CD4-positive, alpha-beta T cell (primary cell): ENCODE results near the gene ZNF787. TPM values are rescaled to one million over a fixed set of nuclear protein-coding genes. Genes with fewer than 3 reads are reported as not detected.
A peak's percentile ranks its signal among the peaks of the same experiment; 100 is the strongest.

Source experiments
- ATAC-seq: fragments of 200-7000 bp; cut with Tn5 transposase; one replicate; pipeline ENCODE4 v1.10.0; 2022; ENCODE audit warnings: mild to moderate bottlenecking; ENCODE audit not compliant: poor library complexity
- CTCF ChIA-PET: fragments of 350-600 bp; sonication (Branson Sonifier 250); formaldehyde crosslinking; loops from one replicate; lab custom pipeline; 2021; ENCODE audit warnings: antibody characterized with exemption, inconsistent platforms; lab: Charles Lee
- POLR2A ChIA-PET: fragments of 350-600 bp; sonication (Branson Sonifier 250); formaldehyde crosslinking; loops from one replicate; lab custom pipeline; 2021; ENCODE audit warnings: antibody characterized with exemption, inconsistent platforms; lab: Charles Lee
- DNase-seq, 14 experiments: peaks; one replicate each; pipeline ENCODE4 v3.0.0-alpha.2; 2013 to 2020; ENCODE audit warnings: mixed read lengths in 2 of 14
- H3K27ac ChIP-seq, 2 donors: one replicate each; pipeline versions ENCODE4 v1.5.1 to v1.7.0; 2013; ENCODE audit warnings: low read length in 2 of 2, low read depth in 1 of 2, mild to moderate bottlenecking in 1 of 2
- H3K27me3 ChIP-seq, 2 experiments: 1 replicate in 1 of 2; 2 replicates in 1 of 2; pipeline versions ENCODE4 v1.6.1 to v1.7.0; 2013; ENCODE audit warnings: low read length in 2 of 2, control low read depth in 1 of 2, mild to moderate bottlenecking in 1 of 2, moderate library complexity in 1 of 2; ENCODE audit not compliant: insufficient read depth in 2 of 2, control insufficient read depth in 1 of 2
- H3K36me3 ChIP-seq: one replicate; pipeline ENCODE4 v1.6.1; 2013; ENCODE audit warnings: low read length, control low read depth; ENCODE audit not compliant: insufficient read depth
- H3K4me1 ChIP-seq: one replicate; pipeline ENCODE4 v1.6.1; 2013; ENCODE audit warnings: low read length, control low read depth; ENCODE audit not compliant: insufficient read depth
- H3K4me3 ChIP-seq: one replicate; pipeline ENCODE4 v1.5.1; 2013; ENCODE audit warnings: mild to moderate bottlenecking, low read length, moderate library complexity
- H3K9me3 ChIP-seq, 2 experiments: 1 replicate in 1 of 2; 2 replicates in 1 of 2; pipeline versions ENCODE4 v1.6.1 to v1.7.0; 2013; ENCODE audit warnings: low read length in 2 of 2, mild to moderate bottlenecking in 2 of 2, control low read depth in 1 of 2, moderate library complexity in 1 of 2; ENCODE audit not compliant: control insufficient read depth in 1 of 2, insufficient read depth in 1 of 2
- H3K27ac Mint-ChIP-seq: one replicate; pipeline ENCODE4 v1.8.0; 2020; ENCODE audit warnings: mixed read lengths
- H3K27me3 Mint-ChIP-seq: one replicate; pipeline ENCODE4 v1.8.0; 2021; ENCODE audit warnings: mixed read lengths
- H3K36me3 Mint-ChIP-seq: one replicate; pipeline ENCODE4 v1.8.0; 2021; ENCODE audit warnings: low read depth, mixed read lengths
- H3K4me1 Mint-ChIP-seq: one replicate; pipeline ENCODE4 v1.8.0; 2021; ENCODE audit warnings: low read depth, mixed read lengths
- H3K4me3 Mint-ChIP-seq: one replicate; pipeline ENCODE4 v1.8.0; 2020; ENCODE audit warnings: mild to moderate bottlenecking, mixed read lengths
- H3K9me3 Mint-ChIP-seq: one replicate; pipeline ENCODE4 v1.8.0; 2020; ENCODE audit warnings: mixed read lengths
- CTCF ChIP-seq: fragments of 200-600 bp; IDR thresholded peaks from one replicate; pipeline ENCODE4 v1.8.0; 2022; ENCODE audit warnings: antibody characterized with exemption, mild to moderate bottlenecking
- intact Hi-C, 2 experiments: fragments of 100-400 bp; cut with DNase I in 1 of 2; cut with micrococcal nuclease in 1 of 2; formaldehyde crosslinking; loops; one replicate each; pipeline versions ENCODE4 v1.15.1 to v1.9.0; 2023 to 2025; cut with DNase I, micrococcal nuclease
- total RNA-seq, 174 experiments: library from RNA in 2 of 174; stranded (reverse) in 2 of 174; gene quantifications; one replicate each; pipeline ENCODE4 v1.2.3 and lab custom pipeline; 2021 to 2026

The ZNF787 gene
- total RNA-seq, 2 experiments from 2014 or later, result 11.4 to 11.5 TPM

DNA sequence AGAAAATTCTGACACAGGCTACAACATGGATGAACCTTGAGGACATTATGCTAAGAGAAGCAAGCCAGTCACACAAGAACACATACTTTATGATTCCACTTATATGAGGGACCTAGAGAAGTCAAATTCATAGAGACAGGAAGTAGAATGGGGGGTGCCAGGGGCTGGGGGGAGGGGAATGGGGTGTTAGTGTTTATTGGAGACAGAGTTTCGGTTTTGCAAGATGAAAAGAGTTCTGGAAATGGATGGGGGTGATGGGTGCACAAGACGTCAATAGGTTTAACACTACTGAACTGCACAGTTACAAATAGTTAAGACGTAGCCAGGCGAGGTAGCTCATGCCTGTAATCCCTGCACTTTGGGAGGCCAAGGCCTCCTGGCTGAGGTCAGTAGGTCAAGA is 3.5 kb upstream of the ZNF787 start:
- Mint-ChIP-seq H3K9me3 (no peaks in the 10 kb centered on the region), H3K4me3 (peak overlapping the region; percentile 39), H3K27me3 (no peaks in the 10 kb centered on the region), H3K27ac (peak overlapping the region; percentile 90), H3K36me3 (peaks cover 6% of the 10 kb centered on the region), H3K4me1 (peaks cover 47% of the 10 kb centered on the region)
- ChIA-PET POLR2A (interaction anchor here (1.4 to 1.6 kb wide), 2 partner anchors 13 to 17 kb away, joined by 4 to 14 read pairs; partner anchors contain the start of gene ZNF444), CTCF (no interaction called here)
- ATAC-seq (peak; percentile 33), DNase-seq (peak in 7 of 14 experiments; percentile 26 to 62 (median 51))
- Histone ChIP-seq H3K36me3 (no peaks in the 10 kb centered on the region), H3K9me3 (no peaks in the 10 kb centered on the region), H3K4me3 (no peak overlapping the region), H3K4me1 (peaks cover 35% of the 10 kb centered on the region), H3K27me3 (no peaks in the 10 kb centered on the region), H3K27ac (peak overlapping the region in 1 of 2 donors; percentile 41)
- intact Hi-C loops, result no loop called here
- no peak for TF ChIP-seq CTCF

DNA sequence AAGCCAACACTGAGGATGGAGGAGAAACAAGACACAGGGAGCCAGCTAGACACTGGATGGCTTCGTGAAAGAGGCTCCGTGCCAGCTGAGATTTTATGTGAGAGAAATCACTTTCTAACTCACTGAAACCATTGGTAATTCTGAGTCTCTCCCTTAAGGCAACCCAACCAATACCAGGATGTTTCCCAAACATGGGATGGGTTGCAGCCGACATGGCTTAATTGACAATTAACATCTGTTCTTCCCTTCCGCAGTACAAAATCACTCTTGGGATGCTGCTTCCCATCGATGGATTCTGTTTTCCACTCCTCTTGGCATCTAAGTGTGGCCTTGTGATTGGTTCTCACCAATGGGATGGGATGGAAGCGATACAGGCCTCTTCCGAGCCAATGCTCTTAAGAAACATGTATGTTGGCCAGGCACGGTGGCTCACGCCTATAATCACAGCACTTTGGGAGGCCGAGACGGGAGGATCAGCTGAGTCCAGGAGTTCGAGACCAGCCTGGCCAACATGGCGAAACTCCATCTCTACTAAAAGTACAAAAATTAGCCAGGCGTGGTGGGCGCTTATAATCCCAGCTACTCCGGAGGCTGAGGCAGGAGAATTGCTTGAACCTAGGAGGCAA is 2.3 kb upstream of the ZNF787 start:
- no peak for TF ChIP-seq CTCF
- Mint-ChIP-seq H3K4me3 (no peak overlapping the region), H3K36me3 (peaks cover 6% of the 10 kb centered on the region), H3K9me3 (no peaks in the 10 kb centered on the region), H3K4me1 (peaks cover 58% of the 10 kb centered on the region), H3K27me3 (no peaks in the 10 kb centered on the region), H3K27ac (peak overlapping the region; percentile 71)
- Histone ChIP-seq H3K27me3 (no peaks in the 10 kb centered on the region), H3K9me3 (no peaks in the 10 kb centered on the region), H3K4me3 (no peak overlapping the region), H3K4me1 (peaks cover 46% of the 10 kb centered on the region), H3K36me3 (no peaks in the 10 kb centered on the region), H3K27ac (no peak overlapping the region)
- DNase-seq, result no peak
- ChIA-PET CTCF (no interaction called here), POLR2A (no interaction called here)
- intact Hi-C loops, result no loop called here
- no peak for ATAC-seq

DNA sequence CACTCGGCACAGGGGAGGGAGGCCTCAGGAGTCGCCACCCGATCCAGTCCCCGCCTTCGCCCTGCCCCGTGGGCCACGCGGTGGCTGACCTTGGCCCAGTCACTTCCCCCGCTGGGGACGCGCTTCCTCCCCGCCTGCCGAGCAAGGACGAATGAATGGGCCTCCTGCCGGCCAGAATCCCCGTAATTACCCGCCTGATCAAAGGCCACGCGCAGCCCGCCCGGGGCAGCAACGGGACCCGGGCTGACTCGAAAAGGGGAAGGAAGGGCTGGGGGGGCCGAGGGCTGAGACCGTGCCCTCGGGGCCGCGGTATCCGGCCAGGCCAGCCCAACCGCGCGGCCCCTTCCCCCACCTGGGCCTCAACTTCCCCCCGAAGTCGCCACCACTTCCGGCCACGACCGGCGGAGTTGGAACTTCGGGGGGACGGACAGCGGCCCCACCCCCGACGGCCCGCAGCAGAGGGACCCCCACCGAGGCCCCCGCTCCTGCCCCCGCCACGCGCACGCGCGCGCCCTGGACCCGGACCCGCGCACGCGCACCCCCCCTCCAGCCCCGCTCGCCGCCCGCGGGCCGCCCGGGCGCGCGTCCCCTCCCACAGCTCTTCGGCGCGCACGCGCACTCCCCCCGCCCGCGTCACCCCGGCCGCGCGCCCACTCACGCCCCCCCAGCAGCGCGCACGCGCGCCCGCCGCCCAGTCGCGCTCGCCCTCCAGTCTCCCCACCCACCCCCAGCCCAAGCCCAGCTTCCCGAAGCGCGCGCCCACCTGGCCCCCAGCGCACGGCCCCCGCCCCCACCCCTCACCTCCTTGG is 520 bp downstream of the ZNF787 start:
- peaks cover 51% of the 10 kb centered on the region for H3K4me1 ChIP-seq

More for the DNA sequence above, 520 bp downstream of the ZNF787 start:
- POLR2A ChIA-PET, result interaction anchor here (0.7 to 2.4 kb wide), 7 partner anchors 8 to 1983 kb away, joined by 3 to 37 read pairs (median 3); partner anchors contain the start of genes CNOT3, MBOAT7, ZNF444 and ZSCAN5A
- H3K27ac Mint-ChIP-seq, result peak overlapping the region; percentile 96
- Histone ChIP-seq H3K27me3 (no peaks in the 10 kb centered on the region), H3K4me3 (peak overlapping the region; percentile 73), H3K36me3 (no peaks in the 10 kb centered on the region), H3K9me3 (no peaks in the 10 kb centered on the region), H3K27ac (peak overlapping the region; percentile 92 to 98)
- CTCF ChIA-PET, result no interaction called here
- H3K36me3 Mint-ChIP-seq, result peaks cover 6% of the 10 kb centered on the region
- peaks cover 67% of the 10 kb centered on the region for H3K4me1 Mint-ChIP-seq
- H3K27me3 Mint-ChIP-seq, result no peaks in the 10 kb centered on the region
- peak; percentile 53 to 93 (median 76) for DNase-seq
- peak; percentile 17 for TF ChIP-seq CTCF
- ATAC-seq, result peak; percentile 32
- intact Hi-C loops, result loop anchor here (1.0 kb wide), 2 partner anchors 21 to 195 kb away; partner anchors contain the start of gene ZNF444 (in 2 of the 2)
- peak overlapping the region; percentile 98 for H3K4me3 Mint-ChIP-seq
- no peaks in the 10 kb centered on the region for H3K9me3 Mint-ChIP-seq
